ENCODE results near the gene COLEC11. TPM values are rescaled to one million over a fixed set of nuclear protein-coding genes. Genes with fewer than 3 reads are reported as not detected.

COLEC11 gene
- total and polyA plus RNA-seq, 2 of the 13 experiments (the other 11 are each of a cell fraction or from before 2014, with no cell fraction given) = 1.5 to 3.0 TPM

DNA sequence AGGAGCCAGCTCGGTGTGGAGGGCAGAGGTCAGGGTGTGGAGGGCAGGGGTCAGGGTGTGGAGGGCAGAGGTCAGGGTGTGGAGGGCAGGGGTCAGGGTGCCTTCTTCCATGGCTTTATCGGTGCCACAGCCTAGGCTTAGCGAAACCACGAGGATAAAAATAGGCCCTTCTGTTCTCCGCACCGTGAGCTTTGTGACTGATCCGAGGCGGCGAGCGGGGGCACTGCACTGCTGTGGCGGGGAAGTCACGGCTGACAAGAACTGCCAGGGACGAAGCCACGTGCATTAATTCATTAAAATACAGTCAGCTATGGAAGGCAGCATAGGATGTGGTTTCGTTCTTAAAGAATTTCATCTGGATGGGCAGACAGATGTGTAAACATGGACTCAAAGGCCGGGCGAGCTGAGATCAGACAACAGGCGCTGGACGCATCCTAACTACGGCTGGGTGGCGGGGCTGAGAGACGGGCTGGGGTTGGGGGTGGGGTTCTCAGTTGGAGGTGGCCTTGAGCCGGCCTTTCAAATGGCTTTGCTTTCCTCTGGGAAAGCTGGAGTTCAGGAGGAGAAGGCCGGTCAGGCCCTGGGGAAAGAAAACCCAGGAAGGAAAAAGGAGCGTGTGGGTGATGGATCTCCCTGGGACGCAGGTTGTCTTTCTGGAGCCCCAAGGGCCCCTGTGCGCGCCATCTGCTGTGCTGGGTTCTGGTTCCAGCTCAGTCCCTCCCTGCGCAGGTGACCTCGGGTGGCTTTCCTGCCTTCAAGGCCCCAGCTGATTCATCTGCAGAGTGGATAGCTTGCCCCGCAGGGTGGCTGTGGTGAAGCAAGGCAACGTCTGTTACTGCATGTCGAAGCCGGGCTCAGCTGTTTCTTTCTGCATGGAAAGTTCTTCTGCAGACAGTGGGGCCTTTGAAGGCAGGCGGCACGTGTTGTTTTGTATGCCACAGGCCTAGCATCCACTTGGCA lies 62.1 kb downstream of the COLEC11 start (continued):
- TF ChIP-seq, protein P1, sequence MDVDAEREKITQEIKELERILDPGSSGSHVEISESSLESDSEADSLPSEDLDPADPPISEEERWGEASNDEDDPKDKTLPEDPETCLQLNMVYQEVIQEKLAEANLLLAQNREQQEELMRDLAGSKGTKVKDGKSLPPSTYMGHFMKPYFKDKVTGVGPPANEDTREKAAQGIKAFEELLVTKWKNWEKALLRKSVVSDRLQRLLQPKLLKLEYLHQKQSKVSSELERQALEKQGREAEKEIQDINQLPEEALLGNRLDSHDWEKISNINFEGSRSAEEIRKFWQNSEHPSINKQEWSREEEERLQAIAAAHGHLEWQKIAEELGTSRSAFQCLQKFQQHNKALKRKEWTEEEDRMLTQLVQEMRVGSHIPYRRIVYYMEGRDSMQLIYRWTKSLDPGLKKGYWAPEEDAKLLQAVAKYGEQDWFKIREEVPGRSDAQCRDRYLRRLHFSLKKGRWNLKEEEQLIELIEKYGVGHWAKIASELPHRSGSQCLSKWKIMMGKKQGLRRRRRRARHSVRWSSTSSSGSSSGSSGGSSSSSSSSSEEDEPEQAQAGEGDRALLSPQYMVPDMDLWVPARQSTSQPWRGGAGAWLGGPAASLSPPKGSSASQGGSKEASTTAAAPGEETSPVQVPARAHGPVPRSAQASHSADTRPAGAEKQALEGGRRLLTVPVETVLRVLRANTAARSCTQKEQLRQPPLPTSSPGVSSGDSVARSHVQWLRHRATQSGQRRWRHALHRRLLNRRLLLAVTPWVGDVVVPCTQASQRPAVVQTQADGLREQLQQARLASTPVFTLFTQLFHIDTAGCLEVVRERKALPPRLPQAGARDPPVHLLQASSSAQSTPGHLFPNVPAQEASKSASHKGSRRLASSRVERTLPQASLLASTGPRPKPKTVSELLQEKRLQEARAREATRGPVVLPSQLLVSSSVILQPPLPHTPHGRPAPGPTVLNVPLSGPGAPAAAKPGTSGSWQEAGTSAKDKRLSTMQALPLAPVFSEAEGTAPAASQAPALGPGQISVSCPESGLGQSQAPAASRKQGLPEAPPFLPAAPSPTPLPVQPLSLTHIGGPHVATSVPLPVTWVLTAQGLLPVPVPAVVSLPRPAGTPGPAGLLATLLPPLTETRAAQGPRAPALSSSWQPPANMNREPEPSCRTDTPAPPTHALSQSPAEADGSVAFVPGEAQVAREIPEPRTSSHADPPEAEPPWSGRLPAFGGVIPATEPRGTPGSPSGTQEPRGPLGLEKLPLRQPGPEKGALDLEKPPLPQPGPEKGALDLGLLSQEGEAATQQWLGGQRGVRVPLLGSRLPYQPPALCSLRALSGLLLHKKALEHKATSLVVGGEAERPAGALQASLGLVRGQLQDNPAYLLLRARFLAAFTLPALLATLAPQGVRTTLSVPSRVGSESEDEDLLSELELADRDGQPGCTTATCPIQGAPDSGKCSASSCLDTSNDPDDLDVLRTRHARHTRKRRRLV (CRISPR knock-in tag; IDR thresholded peaks at IDR 0.05) = no peak
- TF ChIP-seq ZBTB3 (CRISPR knock-in tag; IDR thresholded peaks at IDR 0.05; ENCODE audit: borderline replicate concordance, low read depth) (no peak), ZSCAN22 (CRISPR knock-in tag; IDR thresholded peaks at IDR 0.05) (no peak), ZC3H13 (CRISPR knock-in tag; IDR thresholded peaks at IDR 0.05) (no peak), NFRKB (IDR thresholded peaks at IDR 0.05) (no peak), GZF1 (CRISPR knock-in tag; IDR thresholded peaks at IDR 0.05) (no peak), ETV5 (CRISPR knock-in tag; IDR thresholded peaks at IDR 0.05; ENCODE audit: borderline replicate concordance) (no peak), DPF2 (CRISPR knock-in tag; IDR thresholded peaks at IDR 0.05; ENCODE audit: borderline replicate concordance, low read depth) (peak; percentile 31; the same call in 1 of the 2 replicates), YEATS4 (CRISPR knock-in tag; IDR thresholded peaks at IDR 0.05; ENCODE audit: borderline replicate concordance) (peak; percentile 34; the same call in 1 of the 2 replicates), BHLHE40 (IDR thresholded peaks at IDR 0.05; ENCODE audit: low read length) (peak; percentile 48; the same call in 1 of the 2 replicates), ZNF558 (CRISPR knock-in tag; IDR thresholded peaks at IDR 0.05; ENCODE audit: borderline replicate concordance) (no peak)
- TF ChIP-seq, protein P2, sequence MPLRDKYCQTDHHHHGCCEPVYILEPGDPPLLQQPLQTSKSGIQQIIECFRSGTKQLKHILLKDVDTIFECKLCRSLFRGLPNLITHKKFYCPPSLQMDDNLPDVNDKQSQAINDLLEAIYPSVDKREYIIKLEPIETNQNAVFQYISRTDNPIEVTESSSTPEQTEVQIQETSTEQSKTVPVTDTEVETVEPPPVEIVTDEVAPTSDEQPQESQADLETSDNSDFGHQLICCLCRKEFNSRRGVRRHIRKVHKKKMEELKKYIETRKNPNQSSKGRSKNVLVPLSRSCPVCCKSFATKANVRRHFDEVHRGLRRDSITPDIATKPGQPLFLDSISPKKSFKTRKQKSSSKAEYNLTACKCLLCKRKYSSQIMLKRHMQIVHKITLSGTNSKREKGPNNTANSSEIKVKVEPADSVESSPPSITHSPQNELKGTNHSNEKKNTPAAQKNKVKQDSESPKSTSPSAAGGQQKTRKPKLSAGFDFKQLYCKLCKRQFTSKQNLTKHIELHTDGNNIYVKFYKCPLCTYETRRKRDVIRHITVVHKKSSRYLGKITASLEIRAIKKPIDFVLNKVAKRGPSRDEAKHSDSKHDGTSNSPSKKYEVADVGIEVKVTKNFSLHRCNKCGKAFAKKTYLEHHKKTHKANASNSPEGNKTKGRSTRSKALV (CRISPR knock-in tag; IDR thresholded peaks at IDR 0.05) = no peak
- TF ChIP-seq, protein P3, sequence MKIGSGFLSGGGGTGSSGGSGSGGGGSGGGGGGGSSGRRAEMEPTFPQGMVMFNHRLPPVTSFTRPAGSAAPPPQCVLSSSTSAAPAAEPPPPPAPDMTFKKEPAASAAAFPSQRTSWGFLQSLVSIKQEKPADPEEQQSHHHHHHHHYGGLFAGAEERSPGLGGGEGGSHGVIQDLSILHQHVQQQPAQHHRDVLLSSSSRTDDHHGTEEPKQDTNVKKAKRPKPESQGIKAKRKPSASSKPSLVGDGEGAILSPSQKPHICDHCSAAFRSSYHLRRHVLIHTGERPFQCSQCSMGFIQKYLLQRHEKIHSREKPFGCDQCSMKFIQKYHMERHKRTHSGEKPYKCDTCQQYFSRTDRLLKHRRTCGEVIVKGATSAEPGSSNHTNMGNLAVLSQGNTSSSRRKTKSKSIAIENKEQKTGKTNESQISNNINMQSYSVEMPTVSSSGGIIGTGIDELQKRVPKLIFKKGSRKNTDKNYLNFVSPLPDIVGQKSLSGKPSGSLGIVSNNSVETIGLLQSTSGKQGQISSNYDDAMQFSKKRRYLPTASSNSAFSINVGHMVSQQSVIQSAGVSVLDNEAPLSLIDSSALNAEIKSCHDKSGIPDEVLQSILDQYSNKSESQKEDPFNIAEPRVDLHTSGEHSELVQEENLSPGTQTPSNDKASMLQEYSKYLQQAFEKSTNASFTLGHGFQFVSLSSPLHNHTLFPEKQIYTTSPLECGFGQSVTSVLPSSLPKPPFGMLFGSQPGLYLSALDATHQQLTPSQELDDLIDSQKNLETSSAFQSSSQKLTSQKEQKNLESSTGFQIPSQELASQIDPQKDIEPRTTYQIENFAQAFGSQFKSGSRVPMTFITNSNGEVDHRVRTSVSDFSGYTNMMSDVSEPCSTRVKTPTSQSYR (CRISPR knock-in tag; IDR thresholded peaks at IDR 0.05; ENCODE audit: borderline replicate concordance) = peak; percentile 64
- TF ChIP-seq, protein P4, sequence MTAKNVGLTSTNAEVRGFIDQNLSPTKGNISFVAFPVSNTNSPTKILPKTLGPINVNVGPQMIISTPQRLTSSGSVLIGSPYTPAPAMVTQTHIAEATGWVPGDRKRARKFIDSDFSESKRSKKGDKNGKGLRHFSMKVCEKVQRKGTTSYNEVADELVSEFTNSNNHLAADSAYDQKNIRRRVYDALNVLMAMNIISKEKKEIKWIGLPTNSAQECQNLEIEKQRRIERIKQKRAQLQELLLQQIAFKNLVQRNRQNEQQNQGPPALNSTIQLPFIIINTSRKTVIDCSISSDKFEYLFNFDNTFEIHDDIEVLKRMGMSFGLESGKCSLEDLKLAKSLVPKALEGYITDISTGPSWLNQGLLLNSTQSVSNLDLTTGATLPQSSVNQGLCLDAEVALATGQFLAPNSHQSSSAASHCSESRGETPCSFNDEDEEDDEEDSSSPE (CRISPR knock-in tag; IDR thresholded peaks at IDR 0.05) = no peak
- TF ChIP-seq, protein P5, sequence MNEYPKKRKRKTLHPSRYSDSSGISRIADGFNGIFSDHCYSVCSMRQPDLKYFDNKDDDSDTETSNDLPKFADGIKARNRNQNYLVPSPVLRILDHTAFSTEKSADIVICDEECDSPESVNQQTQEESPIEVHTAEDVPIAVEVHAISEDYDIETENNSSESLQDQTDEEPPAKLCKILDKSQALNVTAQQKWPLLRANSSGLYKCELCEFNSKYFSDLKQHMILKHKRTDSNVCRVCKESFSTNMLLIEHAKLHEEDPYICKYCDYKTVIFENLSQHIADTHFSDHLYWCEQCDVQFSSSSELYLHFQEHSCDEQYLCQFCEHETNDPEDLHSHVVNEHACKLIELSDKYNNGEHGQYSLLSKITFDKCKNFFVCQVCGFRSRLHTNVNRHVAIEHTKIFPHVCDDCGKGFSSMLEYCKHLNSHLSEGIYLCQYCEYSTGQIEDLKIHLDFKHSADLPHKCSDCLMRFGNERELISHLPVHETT (CRISPR knock-in tag; conservative IDR thresholded peaks at IDR 0.05) = no peak
